CMK (cell line): Measurements from ENCODE around the gene FBXL20.
"Not testable (repeated sequence)": the region's sequence is repeated elsewhere in the genome, so short reads cannot be mapped to it uniquely, and the experiment has no call there.

Experiments
- DNase-seq: peaks from one replicate; pipeline ENCODE4 v3.0.0-alpha.2; 2010; ENCODE audit warnings: low read depth

The FBXL20 gene

DNA sequence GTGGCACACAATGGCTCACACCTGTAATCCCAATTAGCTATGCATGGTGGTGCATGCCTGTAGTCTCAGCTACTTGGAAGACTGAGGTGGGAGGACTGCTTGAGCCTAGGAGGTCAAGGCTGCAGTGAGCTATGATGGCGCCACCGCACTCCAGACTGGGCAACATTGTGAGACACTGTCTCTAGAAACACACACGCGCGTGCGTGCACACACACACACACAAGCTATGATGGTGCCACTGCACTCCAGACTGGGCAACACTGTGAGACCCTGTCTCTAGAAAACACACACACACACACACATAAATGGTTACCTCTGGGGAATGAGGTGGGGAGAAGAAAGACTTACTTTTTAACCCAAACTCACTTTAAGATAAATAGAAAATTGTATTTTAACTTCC, 16.4 kb downstream of the FBXL20 start:
- no peak for DNase-seq

GRCh38 chr17:39380144-39380543, 21.3 kb downstream of the FBXL20 start:
- no peak for DNase-seq

- DNase-seq = no peak
Observed at GRCh38 chr17:39376434-39376833, 25.0 kb downstream of the FBXL20 start.

DNA sequence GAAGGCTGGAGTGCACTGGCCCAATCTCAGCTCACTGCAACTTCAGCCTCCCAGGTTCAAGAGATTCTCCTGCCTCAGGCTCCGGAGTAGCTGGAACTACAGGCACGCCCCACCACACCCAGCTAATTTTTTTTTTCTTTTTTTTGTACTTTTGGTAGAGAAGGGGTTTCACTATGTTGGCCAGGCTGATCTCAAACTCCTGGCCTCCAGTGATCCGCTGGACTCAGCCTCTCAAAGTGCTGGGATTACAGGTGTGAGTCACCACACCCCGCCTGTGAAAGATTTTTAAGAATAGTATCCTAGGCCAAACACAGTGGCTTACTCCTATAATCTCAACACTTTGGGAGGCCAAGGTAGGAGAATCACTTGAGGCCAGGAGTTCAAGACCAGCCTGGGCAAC, 33.6 kb downstream of the FBXL20 start:
- not testable (repeated sequence) for DNase-seq

- DNase-seq = no peak
Observed at GRCh38 chr17:39365872-39366271, 35.6 kb downstream of the FBXL20 start.

DNA sequence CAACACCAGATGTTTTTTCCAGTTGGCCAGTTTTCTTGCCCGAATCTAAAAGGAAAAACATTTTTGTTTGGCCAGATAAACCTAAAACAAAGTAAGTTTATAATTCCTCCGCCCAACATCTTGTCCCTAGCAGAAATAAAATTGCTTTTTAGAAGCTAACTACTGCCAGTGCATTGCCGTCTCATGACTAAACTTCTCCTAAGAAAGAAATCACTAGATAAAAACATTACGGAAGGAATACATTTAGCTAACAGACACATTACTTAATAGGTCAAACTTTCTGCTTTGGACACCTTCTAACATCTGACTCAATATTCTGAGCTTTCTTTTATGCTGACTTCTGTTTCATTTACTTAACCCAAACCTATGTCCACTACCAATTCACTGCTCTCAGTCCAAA, 36.2 kb downstream of the FBXL20 start:
- DNase-seq = no peak

DNA sequence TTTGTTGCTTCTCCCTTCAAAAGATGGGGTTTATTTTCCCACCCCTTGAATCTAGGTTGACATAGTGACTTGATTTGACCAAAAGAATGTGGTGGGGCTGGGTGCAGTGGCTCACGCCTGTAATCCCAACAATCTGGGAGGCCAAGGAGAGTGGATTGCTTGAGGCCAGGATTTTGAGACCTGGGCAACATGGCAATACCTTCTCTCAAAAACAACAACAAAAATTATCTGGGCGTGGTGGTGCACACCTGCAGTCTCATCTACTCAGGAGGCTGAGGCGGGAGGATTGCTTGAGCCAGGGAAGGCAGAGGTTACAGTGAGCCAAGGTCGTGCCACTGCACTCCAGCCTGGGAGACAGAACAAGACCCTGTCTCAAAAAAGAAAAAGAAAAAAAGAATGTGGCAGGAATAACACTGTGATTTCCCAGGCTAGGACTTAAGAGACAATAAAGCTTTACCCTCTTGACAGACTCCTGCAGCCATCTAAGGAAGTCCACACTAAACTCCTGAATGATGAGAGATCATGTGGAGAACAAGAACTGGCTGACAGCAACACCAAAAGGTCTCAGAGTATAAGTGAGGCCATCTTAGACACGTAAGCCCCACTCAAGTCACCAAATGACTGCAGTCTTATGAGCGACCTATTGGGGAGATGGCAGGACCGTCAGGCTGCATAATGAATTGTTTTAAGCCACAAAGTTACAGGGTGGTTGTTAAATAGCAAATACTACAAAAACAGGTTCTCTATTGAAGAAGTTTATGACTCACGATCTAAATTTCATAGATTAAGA, 37.0 kb downstream of the FBXL20 start:
- no peak for DNase-seq

GRCh38 chr17:39361064-39361463, 40.4 kb downstream of the FBXL20 start:
- no peak for DNase-seq

DNA sequence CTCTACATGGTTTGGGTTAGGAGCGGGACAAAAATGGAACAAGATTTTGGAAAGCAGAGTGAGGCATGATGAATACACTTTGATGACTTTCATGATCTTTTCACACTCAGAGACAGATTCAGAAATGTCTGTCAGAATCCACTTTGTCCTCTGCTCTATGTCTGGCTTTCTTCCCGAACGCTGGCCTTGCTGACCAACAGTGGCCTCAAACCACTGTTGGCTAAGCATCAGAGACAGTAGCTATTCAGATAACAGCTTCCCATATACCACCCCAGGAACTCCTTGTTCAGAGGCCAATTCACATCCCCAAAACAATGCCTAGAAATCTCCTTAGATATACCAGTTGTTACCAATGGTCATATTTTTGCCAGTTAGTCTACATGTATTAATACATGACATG, 40.9 kb downstream of the FBXL20 start:
- DNase-seq = no peak

GRCh38 chr17:39359994-39360393, 41.4 kb downstream of the FBXL20 start:
- DNase-seq = no peak

- no peak for DNase-seq
Observed at GRCh38 chr17:39357986-39358385, 43.4 kb downstream of the FBXL20 start.

GRCh38 chr17:39357488-39357887, 43.9 kb downstream of the FBXL20 start:
- DNase-seq = no peak

DNA sequence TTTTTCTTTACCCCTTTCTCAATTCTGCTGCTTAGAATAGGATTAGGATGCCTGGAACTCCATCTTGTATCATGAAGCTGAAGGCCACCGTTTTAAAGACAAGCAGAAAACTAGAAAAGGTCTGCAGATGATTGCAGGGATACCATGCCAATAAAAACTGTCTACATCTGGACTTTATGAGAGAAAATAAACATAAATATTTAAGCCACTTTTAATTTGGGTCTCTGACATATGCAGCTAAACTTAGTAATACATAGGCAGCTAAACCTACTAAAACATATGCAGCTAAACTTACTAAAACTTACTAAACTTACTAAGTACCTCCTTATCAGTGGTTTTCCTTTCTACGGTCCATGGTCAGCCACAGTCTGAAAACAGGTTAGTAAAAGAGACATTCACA, 48.4 kb downstream of the FBXL20 start:
- DNase-seq = no peak

GRCh38 chr17:39352511-39352910, 48.9 kb downstream of the FBXL20 start:
- DNase-seq = no peak

- no peak for DNase-seq
Observed at GRCh38 chr17:39351508-39351907, 49.9 kb downstream of the FBXL20 start.

- no peak for DNase-seq
Observed at GRCh38 chr17:39349246-39349645, 52.2 kb downstream of the FBXL20 start.

DNA sequence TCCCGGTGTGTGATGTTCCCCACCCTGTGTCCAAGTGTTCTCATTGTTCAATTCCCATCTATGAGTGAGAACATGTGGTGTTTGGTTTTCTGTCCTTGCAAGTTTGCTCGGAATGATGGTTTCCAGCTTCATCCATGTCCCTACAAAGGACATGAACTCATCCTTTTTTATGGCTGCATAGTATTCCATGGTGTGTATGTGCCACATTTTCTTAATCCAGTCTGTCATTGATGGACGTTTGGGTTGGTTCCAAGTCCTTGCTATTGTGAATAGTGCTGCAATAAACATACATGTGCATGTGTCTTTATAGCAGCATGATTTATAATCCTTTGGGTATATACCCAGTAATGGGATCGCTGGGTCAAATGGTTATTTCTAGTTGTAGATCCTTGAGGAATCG, 54.6 kb downstream of the FBXL20 start:
- DNase-seq = not testable (repeated sequence)

DNA sequence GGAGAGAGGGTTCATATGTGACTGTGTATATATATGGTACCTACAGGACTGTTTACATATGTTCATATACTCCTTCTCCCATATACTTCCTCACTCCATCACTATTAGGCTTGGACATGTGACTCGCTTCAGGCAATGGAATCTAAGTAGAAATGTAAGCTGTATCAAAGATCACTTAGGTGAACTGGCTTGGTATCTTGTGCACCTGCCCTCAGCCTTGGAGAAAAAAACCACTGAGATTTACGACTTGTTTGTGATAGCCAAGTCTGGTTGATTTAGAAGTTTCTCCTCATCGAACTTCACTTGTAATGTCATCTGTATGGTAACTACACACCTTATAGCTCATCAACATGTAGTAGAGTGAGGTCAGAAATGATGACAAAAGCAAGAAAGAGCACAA, 59.9 kb downstream of the FBXL20 start:
- no peak for DNase-seq

- DNase-seq = no peak
Observed at GRCh38 chr17:39340731-39341130, 60.7 kb downstream of the FBXL20 start.

- DNase-seq = no peak
Observed at GRCh38 chr17:39339272-39339671, 62.2 kb downstream of the FBXL20 start.

GRCh38 chr17:39337649-39338048, 63.8 kb downstream of the FBXL20 start:
- not testable (repeated sequence) for DNase-seq

DNA sequence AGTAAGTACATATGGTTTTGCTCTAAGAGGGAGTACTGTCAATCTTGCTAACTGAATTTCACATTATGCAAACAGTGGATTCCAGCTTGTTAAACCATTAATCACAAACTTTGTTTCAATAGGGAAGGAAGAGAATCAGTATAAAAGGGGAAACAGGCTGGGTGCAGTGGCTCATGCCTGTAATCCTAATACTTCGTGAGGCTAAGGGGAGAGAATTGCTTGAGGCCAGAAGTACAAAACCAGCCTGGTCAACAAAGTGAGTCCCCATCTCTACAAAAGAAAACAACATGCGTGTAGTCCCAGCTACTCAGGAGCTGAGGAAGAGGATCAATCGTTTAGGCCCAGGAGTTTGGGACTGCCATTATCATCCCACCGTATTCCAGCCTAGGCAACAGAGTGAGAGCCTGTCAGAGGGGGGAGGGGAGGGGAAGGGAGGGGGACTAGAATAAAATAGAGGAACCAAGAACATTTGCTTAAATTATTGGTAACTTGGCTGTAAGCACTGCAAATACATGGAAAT, 65.7 kb downstream of the FBXL20 start:
- no peak for DNase-seq

GRCh38 chr17:39334008-39334744, 67.2 kb downstream of the FBXL20 start:
- DNase-seq = not testable (repeated sequence)
